Left renal pelvis (tissue), 4 donors: ENCODE results near the gene CEACAM18. TPM values are rescaled to one million over a fixed set of nuclear protein-coding genes. Genes with fewer than 3 reads are reported as not detected.

Source experiments
- DNase-seq, 4 donors: peaks; one replicate each; pipeline ENCODE4 v3.0.0-alpha.2; 2013; ENCODE audit warnings: low read depth in 4 of 4, low spot score in 3 of 4
- polyA plus RNA-seq, 4 donors: library from polyadenylated mRNA; unstranded; fragments of 120-200 nt; gene quantifications; one replicate each; pipeline ENCODE4 v1.2.1, GENCODE V29; 2013; ENCODE audit not compliant: insufficient read length in 4 of 4

Gene CEACAM18
- polyA plus RNA-seq, 4 donors, result not detected

GRCh38 chr19:51524666-51525264, 46.4 kb downstream of the CEACAM18 start:
- no peak for DNase-seq

- DNase-seq, result no peak
These were observed 47.3 kb downstream of the CEACAM18 start for GRCh38 chr19:51525651-51526050.

GRCh38 chr19:51529301-51529700, 51.0 kb downstream of the CEACAM18 start:
- DNase-seq, result no peak

GRCh38 chr19:51530616-51531015, 52.3 kb downstream of the CEACAM18 start:
- no peak for DNase-seq

GRCh38 chr19:51531349-51532315, 53.3 kb downstream of the CEACAM18 start, which contains the start of gene SIGLEC6:
Gene SIGLEC6 (minus strand): TSS chr19:51531670. CDS start chr19:51531648, 22 bp downstream.
- DNase-seq, result no peak

GRCh38 chr19:51535535-51535934, 57.2 kb downstream of the CEACAM18 start:
- no peak for DNase-seq

- no peak for DNase-seq
These were observed 61.6 kb downstream of the CEACAM18 start for GRCh38 chr19:51539821-51540366.

Other genes with a start within 250 kb of the CEACAM18 start
- not detected for gene SIGLECL1, start 227.5 kb upstream of the CEACAM18 start, polyA plus RNA-seq
- gene IGLON5, start 166.9 kb upstream of the CEACAM18 start, polyA plus RNA-seq, result 1 to 10 TPM; 2.8 to 9.8 (median 3.9) TPM
- 1 to 10 TPM; 4.2 to 5.2 (median 4.8) TPM for gene VSIG10L, start 136.4 kb upstream of the CEACAM18 start, polyA plus RNA-seq
- gene ETFB, start 112.2 kb upstream of the CEACAM18 start, polyA plus RNA-seq, result 100 to 1,000 TPM in 2 of 4 donors, 10 to 100 TPM in 2; 45.4 to 143 (median 111) TPM
- gene CLDND2, start 109.5 kb upstream of the CEACAM18 start, polyA plus RNA-seq, result 1 to 10 TPM; 1.6 to 3.5 (median 1.9) TPM
- 1 to 10 TPM in 3 of 4 donors, under 1 TPM in 1; 0.86 to 3.4 (median 2.0) TPM for gene NKG7, start 105.9 kb upstream of the CEACAM18 start, polyA plus RNA-seq
- gene LIM2, start 90.6 kb upstream of the CEACAM18 start, polyA plus RNA-seq, result under 1 TPM; 0.44 to 0.70 (median 0.66) TPM
- under 1 TPM in 3 of 4 donors, not detected in 1; 0.13 to 0.50 (median 0.46) TPM for gene C19orf84, start 87.9 kb upstream of the CEACAM18 start, polyA plus RNA-seq
- gene SIGLEC10, start 60.9 kb upstream of the CEACAM18 start, polyA plus RNA-seq, result 1 to 10 TPM in 2 of 4 donors, under 1 TPM in 2; 0.66 to 2.0 (median 1.2) TPM
- gene SIGLEC8, start 20.1 kb upstream of the CEACAM18 start, polyA plus RNA-seq, result under 1 TPM in 1 of 4 donors, not detected in 3; 0.08 TPM
- gene SIGLEC12, start 23.3 kb downstream of the CEACAM18 start, polyA plus RNA-seq, result under 1 TPM in 3 of 4 donors, not detected in 1; 0.14 to 0.20 (median 0.16) TPM
- gene SIGLEC6, start 53.1 kb downstream of the CEACAM18 start, polyA plus RNA-seq, result under 1 TPM in 2 of 4 donors, not detected in 2; 0.14 to 0.23 TPM
- gene ZNF175, start 92.7 kb downstream of the CEACAM18 start, polyA plus RNA-seq, result 10 to 100 TPM; 16.6 to 19.8 (median 18.3) TPM
- under 1 TPM in 3 of 4 donors, not detected in 1; 0.37 to 0.62 (median 0.57) TPM for gene SIGLEC5, start 151.9 kb downstream of the CEACAM18 start, polyA plus RNA-seq
- 1 to 10 TPM in 2 of 4 donors, under 1 TPM in 2; 0.15 to 1.5 (median 0.91) TPM for gene SIGLEC14, start 168.3 kb downstream of the CEACAM18 start, polyA plus RNA-seq
- gene SPACA6, start 214.8 kb downstream of the CEACAM18 start, polyA plus RNA-seq, result 10 to 100 TPM; 12.9 to 29.4 (median 16.6) TPM
- gene HAS1, start 245.5 kb downstream of the CEACAM18 start, polyA plus RNA-seq, result under 1 TPM in 2 of 4 donors, not detected in 2; 0.09 to 0.37 TPM